ENCODE results near the gene SERINC5.

GRCh38 chr5:80152778-80153177, 103.1 kb downstream of the SERINC5 start:
- no peak for TF ChIP-seq CTCF (IDR thresholded peaks at IDR 0.05)
- no peak for TF ChIP-seq POLR2A (IDR thresholded peaks at IDR 0.05)

All from adrenal gland (tissue), 5 donors.